H1 (cell line): Measurements from ENCODE around the gene RAD50. TPM values are rescaled to one million over a fixed set of nuclear protein-coding genes. Genes with fewer than 3 reads are reported as not detected.

ENCODE experiments used
- CTCF ChIA-PET: fragments of 300-600 bp; sonication (Branson Sonifier 250); formaldehyde crosslinking; loops from one replicate; lab custom pipeline; 2021; ENCODE audit not compliant: partially characterized antibody; lab: Charles Lee
- POLR2A ChIA-PET: fragments of 300-600 bp; sonication (Branson Sonifier 250); formaldehyde crosslinking; loops from one replicate; lab custom pipeline; 2021; ENCODE audit warnings: inconsistent platforms; ENCODE audit not compliant: partially characterized antibody; lab: Charles Lee
- DNase-seq, 2 experiments: peaks; one replicate each; pipeline versions ENCODE4 v3.0.0 to v3.0.0-alpha.2; 2010 to 2022; ENCODE audit warnings: low spot score in 2 of 2, low read depth in 1 of 2, mixed read lengths in 1 of 2
- FAIRE-seq: peaks from 2 replicates; lab custom pipeline; 2011; peaks lifted over from hg19 to GRCh38; lab: Jason Lieb, UNC
- H2AFZ ChIP-seq: 2 replicates; pipeline ENCODE4 v1.8.1; 2012; ENCODE audit warnings: low read length, inconsistent platforms
- H2AK5ac ChIP-seq: 2 replicates; pipeline ENCODE4 v1.6.1; 2013; ENCODE audit warnings: low read depth, low read length
- H2BK120ac ChIP-seq: replicated peaks from 2 replicates; pipeline ENCODE3; 2013; ENCODE audit warnings: low read depth, low read length, inconsistent platforms
- H2BK12ac ChIP-seq: 2 replicates; pipeline ENCODE4 v1.6.1; 2013; ENCODE audit warnings: low read depth, low read length
- H2BK15ac ChIP-seq: 2 replicates; pipeline ENCODE4 v1.6.1; 2013; ENCODE audit warnings: low read length
- H2BK20ac ChIP-seq: 2 replicates; pipeline ENCODE4 v1.6.1; 2013; ENCODE audit warnings: low read length
- H2BK5ac ChIP-seq: 2 replicates; pipeline ENCODE4 v1.6.1; 2013; ENCODE audit warnings: low read depth, low read length
- H3K14ac ChIP-seq: 2 replicates; pipeline ENCODE4 v1.6.1; 2013; ENCODE audit warnings: inconsistent platforms; ENCODE audit not compliant: insufficient read length
- H3K18ac ChIP-seq: 2 replicates; pipeline ENCODE4 v1.6.1; 2013; ENCODE audit warnings: low read length; ENCODE audit errors: extremely low read depth
- H3K23ac ChIP-seq: 2 replicates; pipeline ENCODE4 v1.6.1; 2013; ENCODE audit warnings: inconsistent platforms; ENCODE audit not compliant: insufficient read length
- H3K23me2 ChIP-seq: 2 replicates; pipeline ENCODE4 v1.6.1; 2013; ENCODE audit warnings: low read depth, low read length
- H3K27ac ChIP-seq: 2 replicates; pipeline ENCODE4 v1.6.1; 2011; ENCODE audit warnings: low read depth, low read length, inconsistent platforms
- H3K27me3 ChIP-seq, 4 experiments: replicated peaks in 1 of 4; 1 replicate in 1 of 4; 2 replicates in 3 of 4; pipeline versions ENCODE4 v1.6.1 to v1.8.1; 2011 to 2013; ENCODE audit warnings: low read length in 3 of 4, mild to moderate bottlenecking in 3 of 4, inconsistent platforms in 2 of 4, mixed read lengths in 2 of 4, moderate library complexity in 1 of 4; ENCODE audit not compliant: control insufficient read depth in 3 of 4, insufficient read depth in 3 of 4; ENCODE audit errors: extremely low read depth in 1 of 4
- H3K36me3 ChIP-seq, 4 experiments: 2 replicates each; pipeline versions ENCODE4 v1.6.1 to v1.8.1; 2011 to 2013; ENCODE audit warnings: mild to moderate bottlenecking in 4 of 4, low read length in 3 of 4, moderate library complexity in 2 of 4, control low read depth in 1 of 4, inconsistent platforms in 1 of 4; ENCODE audit not compliant: insufficient read depth in 4 of 4, control insufficient read depth in 2 of 4
- H3K4ac ChIP-seq: replicated peaks from 2 replicates; pipeline ENCODE3; 2013; ENCODE audit warnings: low read length, low read depth, mixed read lengths, inconsistent platforms; ENCODE audit not compliant: insufficient read length
- H3K4me1 ChIP-seq, 4 experiments: replicated peaks in 1 of 4; 1 replicate in 1 of 4; 2 replicates in 3 of 4; pipeline versions ENCODE4 v1.6.1 to v1.8.1; 2011 to 2013; ENCODE audit warnings: low read length in 3 of 4, inconsistent platforms in 2 of 4, mixed read lengths in 1 of 4; ENCODE audit not compliant: insufficient read depth in 4 of 4, control insufficient read depth in 3 of 4
- H3K4me2 ChIP-seq, 2 experiments: 2 replicates each; pipeline versions ENCODE4 v1.6.1 to v1.8.1; 2011 to 2013; ENCODE audit warnings: low read depth in 2 of 2, low read length in 2 of 2, control low read depth in 1 of 2, inconsistent platforms in 1 of 2, mild to moderate bottlenecking in 1 of 2; ENCODE audit not compliant: insufficient read depth in 1 of 2
- H3K4me3 ChIP-seq, 4 experiments: fragments of 200-600, 300-600 bp in 1 of 4; sonication (generic), shearing (Covaris generic), sonication (Bioruptor Twin) in 1 of 4; 2 replicates each; pipeline versions ENCODE4 v1.5.1 to v1.8.1; 2011 to 2016; ENCODE audit warnings: low read length in 4 of 4, low read depth in 3 of 4, control low read depth in 2 of 4, inconsistent platforms in 2 of 4, mild to moderate bottlenecking in 2 of 4, mixed read lengths in 1 of 4, moderate library complexity in 1 of 4; ENCODE audit not compliant: insufficient read depth in 2 of 4; ENCODE audit errors: extremely low read depth in 1 of 4
- H3K56ac ChIP-seq: replicated peaks from 2 replicates; pipeline ENCODE3; 2013; ENCODE audit warnings: low read depth, mild to moderate bottlenecking, mixed read lengths, low read length, inconsistent platforms; ENCODE audit not compliant: insufficient read length
- H3K79me1 ChIP-seq: 2 replicates; pipeline ENCODE4 v1.6.1; 2013; ENCODE audit warnings: low read depth, low read length, control low read depth
- H3K79me2 ChIP-seq, 2 experiments: 2 replicates each; pipeline versions ENCODE4 v1.6.1 to v1.8.1; 2012 to 2013; ENCODE audit warnings: low read length in 2 of 2, mild to moderate bottlenecking in 2 of 2, inconsistent platforms in 1 of 2; ENCODE audit not compliant: insufficient read depth in 2 of 2, control insufficient read depth in 1 of 2
- H3K9ac ChIP-seq, 4 experiments: replicated peaks in 1 of 4; 1 replicate in 1 of 4; 2 replicates in 3 of 4; pipeline versions ENCODE4 v1.6.1 to v1.8.1; 2011 to 2013; ENCODE audit warnings: low read depth in 3 of 4, low read length in 3 of 4, control low read depth in 2 of 4, mild to moderate bottlenecking in 2 of 4, moderate library complexity in 2 of 4, inconsistent platforms in 1 of 4; ENCODE audit errors: extremely low read depth in 1 of 4
- H3K9me3 ChIP-seq, 2 experiments: 2 replicates each; pipeline versions ENCODE4 v1.6.1 to v1.8.1; 2012 to 2013; ENCODE audit warnings: mild to moderate bottlenecking in 2 of 2, moderate library complexity in 2 of 2, control low read depth in 1 of 2, inconsistent platforms in 1 of 2, low read depth in 1 of 2, low read length in 1 of 2, mixed read lengths in 1 of 2; ENCODE audit not compliant: insufficient read depth in 2 of 2
- H4K20me1 ChIP-seq, 2 experiments: replicated peaks in 1 of 2; 2 replicates each; pipeline versions ENCODE3 to v1.8.1; 2011 to 2013; ENCODE audit warnings: inconsistent platforms in 2 of 2, low read length in 2 of 2, mild to moderate bottlenecking in 1 of 2; ENCODE audit not compliant: insufficient read depth in 2 of 2, control insufficient read depth in 1 of 2
- H4K5ac ChIP-seq: 2 replicates; pipeline ENCODE4 v1.6.1; 2013; ENCODE audit warnings: low read length, low read depth, mixed read lengths, inconsistent platforms; ENCODE audit not compliant: insufficient read length
- H4K8ac ChIP-seq: 2 replicates; pipeline ENCODE4 v1.8.0; 2013; ENCODE audit warnings: mild to moderate bottlenecking, moderate library complexity, low read length, inconsistent platforms; ENCODE audit not compliant: insufficient read depth; ENCODE audit errors: extremely low read depth
- H4K91ac ChIP-seq: replicated peaks from 2 replicates; pipeline ENCODE3; 2013; ENCODE audit warnings: low read length, mixed read lengths, inconsistent platforms; ENCODE audit not compliant: insufficient read length
- ASH2L ChIP-seq: fragments of 200-600, 300-600 bp; sonication (generic); IDR thresholded peaks from one replicate; pipeline ENCODE4 v1.7.1; 2017; ENCODE audit warnings: low read length
- BCL11A ChIP-seq, 2 experiments: IDR thresholded peaks; one replicate each; pipeline ENCODE4 v1.6.1; 2011; ENCODE audit warnings: low read depth in 2 of 2, low read length in 2 of 2, mild to moderate bottlenecking in 2 of 2
- CBX5 ChIP-seq: fragments of 300-800, 300-1000 bp; sonication (generic); IDR thresholded peaks from 2 replicates; pipeline ENCODE4 v1.7.1; 2016; ENCODE audit warnings: antibody characterized with exemption, low read length, low read depth
- CBX8 ChIP-seq: fragments of 300-800, 300-1000 bp; sonication (generic); IDR thresholded peaks from 2 replicates; pipeline ENCODE4 v1.7.1; 2016; ENCODE audit warnings: low read depth, low read length, borderline replicate concordance
- CTBP2 ChIP-seq: IDR thresholded peaks from 2 replicates; pipeline ENCODE4 v1.7.0; 2011; ENCODE audit warnings: borderline replicate concordance, mild to moderate bottlenecking, moderate library complexity, mixed read lengths, low read length; ENCODE audit not compliant: insufficient read depth, insufficient read length
- EZH2 ChIP-seq: fragments of 200-600 bp; sonication (generic); IDR thresholded peaks from 2 replicates; pipeline ENCODE4 v1.7.1; 2012; ENCODE audit warnings: low read depth, mild to moderate bottlenecking, moderate library complexity, low read length, inconsistent platforms; ENCODE audit not compliant: severe bottlenecking
- JUN ChIP-seq: IDR thresholded peaks from 2 replicates; pipeline ENCODE4 v1.6.1; 2011; ENCODE audit warnings: low read depth, mild to moderate bottlenecking, improper control_type of control experiment, low read length
- MAX ChIP-seq: IDR thresholded peaks from 2 replicates; pipeline ENCODE4 v1.6.1; 2012; ENCODE audit warnings: inconsistent platforms
- NANOG ChIP-seq: IDR thresholded peaks from 2 replicates; pipeline ENCODE4 v1.6.1; 2011; ENCODE audit warnings: low read length, low read depth, mild to moderate bottlenecking, inconsistent platforms; ENCODE audit not compliant: insufficient read depth, poor library complexity, severe bottlenecking
- POLR2AphosphoS5 ChIP-seq: IDR thresholded peaks from 2 replicates; pipeline ENCODE4 v1.6.1; 2011; ENCODE audit warnings: low read depth, low read length
- POU5F1 ChIP-seq: IDR thresholded peaks from 2 replicates; pipeline ENCODE4 v1.6.1; 2011; ENCODE audit warnings: low read depth, mild to moderate bottlenecking, low read length, moderate library complexity
- RAD21 ChIP-seq, 2 experiments: IDR thresholded peaks in 1 of 2; conservative IDR thresholded peaks in 1 of 2; 2 replicates each; pipeline ENCODE4 v1.6.1; 2011; ENCODE audit warnings: low read depth in 2 of 2, low read length in 2 of 2, improper control_type of control experiment in 1 of 2, inconsistent platforms in 1 of 2, mild to moderate bottlenecking in 1 of 2, moderate library complexity in 1 of 2
- RXRA ChIP-seq: IDR thresholded peaks from 2 replicates; pipeline ENCODE4 v1.6.1; 2011; ENCODE audit warnings: low read depth, mild to moderate bottlenecking, low read length, moderate library complexity; ENCODE audit not compliant: insufficient read depth
- SIRT6 ChIP-seq: IDR thresholded peaks from one replicate; pipeline ENCODE4 v1.7.1; 2012; ENCODE audit warnings: low read length, inconsistent platforms
- TAF1 ChIP-seq: IDR thresholded peaks from 2 replicates; pipeline ENCODE4 v1.6.1; 2011; ENCODE audit warnings: mild to moderate bottlenecking, low read depth, low read length
- polyA plus RNA-seq, 7 experiments: library from polyadenylated mRNA; depleted of rRNA in 3 of 7; stranded (reverse) in 5 of 7; unstranded in 2 of 7; fragments of >200 nt in 5 of 7; fragments of 200-250 nt in 2 of 7; gene quantifications; 1 replicate in 5 of 7; 2 replicates in 1 of 7; 4 replicates in 1 of 7; pipeline versions ENCODE4 v1.2.1 to v1.2.3, GENCODE V29; 2011 to 2013; ENCODE audit warnings: missing spikeins in 2 of 7, mixed read lengths in 2 of 7
- total RNA-seq: library from RNA; stranded (reverse); fragmentation: NEBNext Ultra II Directional; extraction: Animal tissue kit (Norgen Biotek cat#: 25700); gene quantifications from 2 replicates; pipeline ENCODE4 v1.2.1, GENCODE V29; 2021

The RAD50 gene
- total and polyA plus RNA-seq, 2 of the 8 experiments (the other 6 are each of a cell fraction or from before 2014, with no cell fraction given) = 10.1 to 39.4 TPM

DNA sequence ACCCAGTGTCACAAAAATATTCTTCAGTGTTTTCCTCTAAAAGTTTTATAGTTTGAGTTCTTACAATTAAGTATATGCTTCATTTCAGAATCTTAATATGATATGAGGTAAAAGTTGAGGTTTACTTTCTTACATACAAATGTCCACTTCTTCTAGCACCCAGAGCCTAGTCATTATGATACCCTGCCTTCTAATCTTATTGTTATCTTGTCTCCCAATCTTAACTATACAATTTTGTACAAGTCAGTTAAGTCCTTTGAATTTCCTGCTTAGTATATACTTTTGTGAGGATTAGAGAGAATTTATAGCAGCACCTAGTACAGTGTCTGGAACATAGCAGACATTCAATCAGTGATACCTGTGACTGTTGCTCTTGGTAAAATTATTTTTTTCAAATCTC lies 29.3 kb downstream of the RAD50 start:
- Histone ChIP-seq H3K4me3 (no peak overlapping the region), H4K20me1 (peaks cover 0 to 1% of the 10 kb centered on the region in 2 experiments), H2AK5ac (no peak overlapping the region), H4K5ac (no peak overlapping the region), H3K27me3 (no peaks in the 10 kb centered on the region), H3K9ac (no peak overlapping the region), H2AFZ (no peak overlapping the region), H2BK120ac (no peak overlapping the region), H3K4me2 (no peak overlapping the region), H2BK15ac (no peak overlapping the region), H3K9me3 (no peaks in the 10 kb centered on the region), H3K23ac (no peak overlapping the region), H3K18ac (no peak overlapping the region), H3K4ac (no peak overlapping the region), H3K79me2 (no peaks in the 10 kb centered on the region), H3K14ac (no peak overlapping the region), H3K27ac (no peak overlapping the region), H3K79me1 (no peaks in the 10 kb centered on the region), H2BK20ac (no peak overlapping the region), H4K8ac (no peak overlapping the region), H3K23me2 (no peaks in the 10 kb centered on the region), H3K56ac (no peak overlapping the region), H2BK12ac (no peak overlapping the region), H4K91ac (no peak overlapping the region), H3K4me1 (no peaks in the 10 kb centered on the region), H2BK5ac (no peak overlapping the region), H3K36me3 (peaks cover 0 to 33% (median 8%) of the 10 kb centered on the region in 4 experiments; a peak in 5 of 8 replicates)
- DNase-seq = no peak
- ChIA-PET POLR2A (no interaction called here), CTCF (interaction anchor here (0.7 to 1.1 kb wide), 2 partner anchors 11 to 60 kb away, joined by 3 to 4 read pairs; no protein-coding TSS in a partner anchor)
- no peak for FAIRE-seq
- TF ChIP-seq BCL11A (IDR thresholded peaks at IDR 0.05; ENCODE audit: low read depth in 2 of 2, low read length in 2 of 2) (no peak), CBX5 (no peak), RAD21 (IDR thresholded peaks at IDR 0.05 in 1 of 2, conservative IDR thresholded peaks at IDR 0.05 in 1 of 2; ENCODE audit: low read depth in 2 of 2, low read length in 2 of 2) (no peak), POU5F1 (no peak), MAX (no peak), CTBP2 (no peak), TAF1 (no peak), EZH2 (no peak), JUN (no peak), CBX8 (no peak), NANOG (no peak), SIRT6 (no peak), POLR2AphosphoS5 (no peak), ASH2L (no peak), RXRA (no peak)
